ENCODE measurements around the gene RASSF10.

Gene RASSF10

DNA sequence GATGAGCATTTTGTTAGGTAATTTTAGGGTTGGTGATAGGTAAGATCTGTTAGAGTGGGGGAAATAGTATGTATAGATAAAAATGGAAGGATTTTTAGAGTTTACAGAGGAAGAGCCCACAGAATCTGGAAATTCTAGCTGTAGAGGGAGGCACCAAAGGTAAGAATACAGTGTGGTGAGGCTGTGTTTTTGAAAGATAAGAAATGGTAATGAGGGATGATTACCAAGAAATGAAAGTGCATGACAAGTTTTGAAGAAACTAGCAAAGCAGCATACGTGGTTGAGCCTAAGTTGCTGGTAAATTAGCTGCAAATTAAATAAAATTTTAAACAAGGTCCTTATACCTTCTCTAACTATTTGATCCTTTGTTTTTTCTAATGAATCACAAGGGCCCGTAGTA, 14.6 kb upstream of the RASSF10 start:
- DNase-seq (ENCODE audit: low read depth) = no peak

DNA sequence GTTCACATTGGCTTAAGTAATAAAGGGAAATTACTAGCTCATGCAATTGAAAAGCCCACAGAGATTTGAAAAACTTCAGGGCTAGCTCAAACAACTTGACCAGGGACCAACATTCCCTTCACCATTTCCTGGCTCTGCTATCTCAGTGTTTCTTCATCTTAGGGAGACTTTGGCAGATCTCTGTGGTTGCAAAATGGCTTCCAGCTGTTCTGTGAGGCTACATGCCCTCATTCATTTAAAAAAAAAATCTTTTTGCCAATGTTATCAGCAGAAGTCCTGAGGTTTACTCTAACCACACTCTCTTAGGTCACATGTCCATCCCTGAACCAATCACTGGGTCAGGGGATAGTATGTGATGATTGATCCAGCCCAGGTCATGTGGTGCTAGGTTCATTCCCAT, 13.9 kb upstream of the RASSF10 start:
- no peak for DNase-seq (ENCODE audit: low read depth)

- DNase-seq (ENCODE audit: low read depth) = no peak
Observed at GRCh38 chr11:12995823-12996222, 13.3 kb upstream of the RASSF10 start.

- DNase-seq (ENCODE audit: low read depth) = no peak
Observed at GRCh38 chr11:12997168-12997567, 11.9 kb upstream of the RASSF10 start.

GRCh38 chr11:12998336-12998735, 10.8 kb upstream of the RASSF10 start:
- DNase-seq (ENCODE audit: low read depth) = no peak

GRCh38 chr11:12999597-12999996, 9.5 kb upstream of the RASSF10 start:
- no peak for DNase-seq (ENCODE audit: low read depth)

DNA sequence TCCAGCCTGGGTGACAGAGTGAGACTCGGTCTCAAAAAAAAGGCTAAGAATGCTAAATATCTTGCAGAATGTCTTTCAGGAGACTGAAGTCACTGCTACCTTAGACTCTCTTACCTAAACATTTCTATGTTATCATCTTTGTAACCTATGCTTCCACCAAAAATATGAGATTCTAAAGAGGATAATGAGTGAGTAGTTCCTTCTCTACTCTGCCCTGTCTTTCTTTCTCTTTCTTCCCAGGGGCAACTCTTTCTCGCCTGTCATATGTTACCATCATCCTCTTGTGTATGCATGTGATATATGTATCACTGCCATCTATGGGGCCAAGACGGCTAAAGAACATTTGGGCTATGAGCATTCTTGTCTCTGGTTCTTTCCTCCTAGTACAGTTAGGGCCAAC, 9.0 kb upstream of the RASSF10 start:
- no peak for DNase-seq (ENCODE audit: low read depth)

GRCh38 chr11:13000721-13001120, 8.4 kb upstream of the RASSF10 start:
- DNase-seq (ENCODE audit: low read depth) = no peak

DNA sequence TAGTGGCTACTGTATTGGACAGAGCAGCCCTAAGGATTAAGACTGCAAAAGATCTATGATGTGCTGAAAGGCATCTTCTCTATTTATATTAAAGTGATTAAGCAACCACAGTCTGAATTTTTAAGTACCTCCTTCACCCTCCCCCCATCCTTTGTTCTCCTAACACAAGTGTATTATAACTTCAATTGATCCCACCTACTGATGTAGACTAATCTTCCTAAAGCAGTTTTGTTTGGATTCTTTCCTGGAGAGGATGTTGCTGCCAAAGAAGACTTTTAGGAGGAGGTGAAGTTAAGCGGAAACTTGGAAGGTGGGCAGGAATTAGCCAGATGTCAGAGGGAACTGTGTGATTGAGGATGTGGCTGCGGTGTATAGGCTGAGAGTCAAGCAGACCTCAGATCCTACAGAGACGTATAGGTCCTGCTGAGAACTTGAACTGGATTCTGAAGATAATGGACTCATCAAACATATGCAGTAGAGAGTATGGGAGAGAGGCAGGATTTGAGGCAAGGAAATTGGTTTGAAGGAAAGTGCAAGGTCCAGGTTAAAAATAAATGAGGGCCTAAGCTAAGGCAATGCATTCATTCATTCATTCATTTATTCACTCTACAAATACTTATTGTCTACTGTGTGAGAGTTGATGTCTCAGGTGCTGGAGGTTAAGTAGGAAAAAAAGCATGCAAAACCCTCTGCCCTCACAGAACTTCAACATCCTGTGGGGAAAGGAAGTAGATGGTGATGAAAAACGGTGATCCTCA, 5.2 kb upstream of the RASSF10 start:
- DNase-seq (ENCODE audit: low read depth) = no peak

DNA sequence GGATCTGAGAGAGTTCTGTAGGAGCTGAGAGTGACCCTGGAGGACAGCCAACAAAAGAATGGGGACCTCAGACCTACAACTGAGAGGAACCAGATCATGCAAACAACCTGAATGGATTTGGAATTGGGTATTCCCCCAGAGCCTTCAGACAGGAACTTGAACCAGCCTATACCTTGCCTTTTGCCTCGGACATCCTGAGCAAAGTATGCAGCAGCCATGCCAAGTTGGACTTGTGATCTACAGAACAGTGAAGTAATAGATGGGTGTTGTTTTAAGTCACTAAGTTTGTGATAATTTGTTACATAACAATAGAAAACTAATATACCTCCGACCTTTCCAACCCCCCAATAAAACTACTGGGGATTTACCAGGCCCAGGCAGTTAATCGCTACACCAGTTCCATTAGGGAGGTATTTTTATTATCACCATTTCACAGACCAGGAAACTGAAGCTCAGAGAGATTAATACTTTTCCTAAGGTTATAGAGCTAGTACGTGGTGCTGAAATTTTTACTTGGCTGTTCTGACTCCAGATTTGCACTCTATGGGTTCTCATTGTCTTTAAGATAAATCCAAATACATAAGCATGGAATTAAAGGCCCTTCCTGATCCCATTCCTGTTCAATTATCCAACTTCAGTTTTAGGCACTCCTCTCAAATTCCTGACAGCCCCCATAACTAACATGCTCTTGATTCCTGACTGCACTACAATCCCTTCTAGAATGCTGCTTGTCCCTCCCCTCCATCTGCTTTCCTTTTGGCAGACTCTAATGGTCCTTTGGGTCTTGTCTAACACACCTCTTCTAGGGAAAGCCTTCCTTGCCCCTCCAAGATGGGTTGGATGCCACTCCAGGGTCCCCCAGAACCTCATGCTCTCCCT, 1.7 kb upstream of the RASSF10 start:
- DNase-seq (ENCODE audit: low read depth) = no peak

- no peak for DNase-seq (ENCODE audit: low read depth)
Observed at GRCh38 chr11:13008061-13008435, 1.1 kb upstream of the RASSF10 start.

- no peak for DNase-seq (ENCODE audit: low read depth)
Observed at GRCh38 chr11:13009476-13009920, 382 bp downstream of the RASSF10 start.

- DNase-seq (ENCODE audit: low read depth) = no peak
Observed at GRCh38 chr11:13009921-13010748, 1.0 kb downstream of the RASSF10 start.

DNA sequence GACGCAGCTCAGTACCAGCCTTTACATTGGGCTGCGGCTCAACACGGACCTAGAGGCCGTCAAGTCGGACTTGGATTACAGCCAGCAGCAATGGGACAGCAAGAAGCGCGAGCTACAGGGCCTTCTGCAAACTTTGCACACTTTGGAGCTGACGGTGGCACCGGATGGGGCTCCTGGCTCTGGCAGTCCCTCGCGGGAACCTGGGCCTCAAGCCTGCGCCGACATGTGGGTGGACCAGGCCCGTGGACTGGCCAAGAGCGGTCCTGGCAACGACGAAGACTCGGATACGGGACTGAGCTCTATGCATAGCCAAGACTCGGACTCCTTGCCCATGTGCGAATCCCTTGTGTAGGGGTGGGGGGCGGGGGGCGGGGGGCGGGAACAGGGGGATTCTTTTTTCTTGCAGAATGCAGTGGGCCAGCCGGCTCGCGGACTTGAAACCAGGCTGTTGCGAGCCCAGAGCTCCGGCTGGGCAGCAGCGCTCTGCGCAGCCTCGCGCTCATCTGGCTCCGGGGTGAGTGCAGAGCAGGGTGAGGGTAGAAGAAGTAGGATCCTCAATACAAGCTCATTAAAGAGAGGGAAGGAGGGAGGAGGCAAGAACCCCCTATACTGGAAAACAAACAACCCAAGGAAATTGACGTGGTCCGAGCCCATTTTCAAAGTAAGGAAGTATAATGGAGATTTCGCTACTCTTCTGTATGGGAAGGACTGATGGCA, 1.8 kb downstream of the RASSF10 start:
- DNase-seq (ENCODE audit: low read depth) = no peak

- no peak for DNase-seq (ENCODE audit: low read depth)
Observed at GRCh38 chr11:13011466-13012055, 2.4 kb downstream of the RASSF10 start.

DNA sequence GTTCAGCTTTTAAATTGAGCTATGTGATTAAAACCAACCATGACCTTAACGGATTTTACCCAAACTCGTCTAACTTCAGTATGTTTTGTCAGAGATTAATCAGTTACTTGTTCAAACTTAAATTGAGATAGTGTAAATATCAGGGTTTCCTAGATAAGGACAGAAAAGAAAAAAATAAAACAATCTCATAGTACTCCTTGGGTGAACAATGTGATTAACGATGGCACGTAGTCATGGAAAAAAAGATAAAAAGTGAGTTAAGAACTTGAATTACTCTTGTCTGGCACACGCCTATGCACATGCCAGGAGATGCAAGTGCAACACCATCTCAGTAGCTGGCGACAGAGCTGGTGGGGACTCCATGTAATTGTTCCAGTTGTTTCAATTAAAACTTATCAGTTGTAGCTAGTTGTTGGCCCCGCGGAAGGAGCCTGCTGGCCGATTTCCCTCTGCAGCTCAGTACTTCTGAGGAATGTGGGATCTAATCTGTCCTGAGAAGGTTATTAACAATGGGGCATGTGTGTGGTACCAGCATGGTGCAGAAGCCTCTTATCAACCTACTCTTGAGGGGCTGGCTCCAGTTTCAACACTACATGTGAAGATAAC, 3.0 kb downstream of the RASSF10 start:
- DNase-seq (ENCODE audit: low read depth) = no peak

- no peak for DNase-seq (ENCODE audit: low read depth)
Observed at GRCh38 chr11:13013054-13013488, 4.0 kb downstream of the RASSF10 start.

DNA sequence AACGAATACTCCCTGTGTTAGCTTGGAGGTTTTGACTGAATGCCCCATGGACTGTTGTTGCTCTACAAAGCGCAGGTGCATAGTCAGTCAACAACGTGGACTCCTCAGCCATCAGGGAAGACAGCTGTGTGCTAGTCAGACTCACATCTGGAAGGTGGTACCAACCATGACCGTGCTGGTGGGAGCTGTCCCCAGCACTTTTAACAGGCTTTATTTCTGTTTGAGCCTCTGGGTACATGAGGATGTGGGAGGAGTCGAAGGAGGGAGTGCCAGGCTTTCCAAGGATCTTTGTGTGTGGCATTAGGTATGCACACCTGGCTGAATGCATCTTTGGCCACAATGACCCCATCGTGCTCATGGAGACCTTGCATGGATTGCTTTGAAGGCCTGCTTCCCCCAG, 6.6 kb downstream of the RASSF10 start:
- no peak for DNase-seq (ENCODE audit: low read depth)

DNA sequence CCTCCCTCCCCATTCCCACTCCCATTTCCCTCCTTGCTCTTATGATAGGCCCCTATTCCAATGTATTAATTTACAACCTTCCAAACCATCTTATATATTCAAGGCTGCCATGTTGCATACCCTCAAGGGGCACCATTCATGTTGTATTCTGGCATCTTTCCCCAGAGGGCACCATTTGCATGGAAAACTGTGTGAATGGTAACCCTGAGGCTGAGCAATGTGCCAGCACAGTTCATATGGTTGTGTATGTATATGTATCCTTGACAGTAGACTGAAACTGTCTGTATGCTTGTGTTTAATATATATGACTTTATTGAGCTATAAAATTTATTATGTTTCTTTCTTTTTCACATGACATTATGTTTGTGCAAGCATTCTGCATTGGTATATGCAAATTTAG, 7.3 kb downstream of the RASSF10 start:
- no peak for DNase-seq (ENCODE audit: low read depth)

DNA sequence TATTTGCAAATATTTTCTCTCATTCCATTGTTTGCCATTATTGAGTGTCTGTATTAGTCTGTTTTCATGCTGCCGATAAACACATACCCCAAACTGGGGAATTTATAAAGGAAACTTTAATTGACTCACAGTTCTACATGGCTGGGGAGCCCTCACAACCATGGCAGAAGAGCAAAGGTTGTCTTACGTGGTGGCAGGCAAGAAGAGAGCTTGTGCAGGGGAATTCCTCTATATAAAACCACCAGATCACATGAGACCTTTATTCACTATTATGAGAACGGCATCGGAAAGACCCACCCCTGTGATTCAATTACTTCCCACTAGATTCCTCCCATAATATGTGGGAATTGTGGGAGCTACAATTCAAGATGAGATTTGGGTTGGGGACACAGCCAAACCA, 10.2 kb downstream of the RASSF10 start:
- no peak for DNase-seq (ENCODE audit: low read depth)

DNA sequence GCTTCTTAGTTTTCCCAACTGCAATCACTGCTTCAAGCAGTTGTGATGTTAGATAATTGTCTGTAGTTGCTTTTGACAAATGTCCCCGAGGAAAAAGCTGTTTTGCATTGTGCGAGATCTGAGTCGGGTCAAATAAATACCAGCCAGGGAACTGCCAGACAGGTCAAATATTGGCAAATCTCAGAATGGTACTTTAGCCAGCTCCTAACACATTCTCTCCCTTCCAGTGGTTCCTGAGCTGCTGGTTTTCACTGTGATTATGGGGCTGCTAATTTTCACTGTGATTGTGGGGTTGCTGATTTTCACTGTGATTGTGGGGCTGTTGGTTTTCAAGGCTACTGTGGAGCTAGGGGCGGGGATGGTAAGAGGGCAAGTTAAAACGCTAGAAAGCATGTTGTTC, 14.3 kb downstream of the RASSF10 start:
- DNase-seq (ENCODE audit: low read depth) = no peak

Data from activated T-helper 1 cell treated with Interleukin-2 at 50 U/mL for 16 hours (primary cell).